Kidney epithelial cell (primary cell): ENCODE measurements around the gene TMPRSS7. TPM values are rescaled to one million over a fixed set of nuclear protein-coding genes. Genes with fewer than 3 reads are reported as not detected.

Source experiments
- DNase-seq: peaks from one replicate; pipeline ENCODE4 v3.0.0-alpha.2; 2010; ENCODE audit warnings: low read depth
- H3K27me3 ChIP-seq: 2 replicates; pipeline ENCODE4 v1.6.0; 2011; ENCODE audit warnings: low read length; ENCODE audit not compliant: control insufficient read depth, insufficient read depth
- H3K36me3 ChIP-seq: 2 replicates; pipeline ENCODE4 v1.5.1; 2011; ENCODE audit warnings: low read length; ENCODE audit not compliant: control insufficient read depth, insufficient read depth
- H3K4me3 ChIP-seq: 2 replicates; pipeline ENCODE4 v1.5.1; 2011; ENCODE audit warnings: low read depth, mild to moderate bottlenecking, control low read depth, low read length
- CTCF ChIP-seq: IDR thresholded peaks from 2 replicates; pipeline ENCODE4 v1.5.1; 2011; ENCODE audit warnings: mild to moderate bottlenecking, moderate library complexity, low read length, control low read depth, inconsistent platforms; ENCODE audit not compliant: insufficient read depth, poor library complexity, severe bottlenecking
- total RNA-seq: library from RNA; depleted of rRNA; stranded (reverse); fragments of >200 nt; gene quantifications from 2 replicates; pipeline ENCODE4 v1.2.3, GENCODE V29; 2015

The TMPRSS7 gene
- total RNA-seq, 1 donor from 2014 or later = not detected

GRCh38 chr3:112127522-112128494, 93.3 kb downstream of the TMPRSS7 start:
- DNase-seq = no peak
- Histone ChIP-seq H3K27me3 (no peaks in the 10 kb centered on the region), H3K4me3 (no peak overlapping the region), H3K36me3 (no peaks in the 10 kb centered on the region)
- TF ChIP-seq CTCF = no peak

DNA sequence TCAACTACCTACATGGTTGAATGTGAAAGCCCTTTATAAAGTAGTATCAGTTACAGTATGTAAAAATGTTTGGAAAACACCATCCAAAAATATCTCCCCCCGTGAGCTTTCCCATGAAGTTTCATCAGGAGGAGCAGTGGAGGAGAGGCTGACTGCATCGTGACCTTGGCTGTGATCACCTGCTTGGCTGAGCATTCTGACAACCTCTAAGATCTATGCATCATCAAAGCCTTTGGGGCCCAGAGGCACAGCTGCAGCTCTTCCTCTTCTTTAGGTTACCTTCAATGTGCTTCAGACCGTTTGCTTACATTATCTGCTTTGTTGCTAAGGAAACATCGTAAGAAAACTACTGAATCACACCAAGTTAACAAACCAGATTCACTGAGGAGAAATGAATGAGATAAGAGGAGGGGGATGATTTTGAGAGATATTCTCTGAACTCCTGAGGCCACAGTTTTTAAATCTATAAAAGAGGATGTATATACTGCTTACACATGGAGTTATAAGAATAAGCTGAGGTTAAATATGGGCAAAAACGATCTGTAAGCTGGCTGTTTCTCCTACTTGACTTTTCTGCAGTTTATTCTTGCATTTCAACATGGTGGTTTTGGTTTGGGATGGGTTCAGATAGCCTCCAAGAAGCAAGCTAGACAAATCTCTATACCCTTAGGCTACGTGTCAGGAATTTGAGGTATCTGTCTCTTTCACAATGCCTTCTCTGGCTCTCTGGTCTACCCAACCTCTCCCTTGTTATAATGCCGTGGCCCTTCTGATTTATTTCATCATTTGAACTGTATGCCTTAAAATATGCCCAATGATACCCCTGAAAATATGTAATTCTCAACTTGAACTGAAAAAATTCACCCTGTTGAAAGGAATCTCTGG, 94.5 kb downstream of the TMPRSS7 start:
- DNase-seq = no peak
- TF ChIP-seq CTCF = no peak
- no peaks in the 10 kb centered on the region for H3K36me3 ChIP-seq

DNA sequence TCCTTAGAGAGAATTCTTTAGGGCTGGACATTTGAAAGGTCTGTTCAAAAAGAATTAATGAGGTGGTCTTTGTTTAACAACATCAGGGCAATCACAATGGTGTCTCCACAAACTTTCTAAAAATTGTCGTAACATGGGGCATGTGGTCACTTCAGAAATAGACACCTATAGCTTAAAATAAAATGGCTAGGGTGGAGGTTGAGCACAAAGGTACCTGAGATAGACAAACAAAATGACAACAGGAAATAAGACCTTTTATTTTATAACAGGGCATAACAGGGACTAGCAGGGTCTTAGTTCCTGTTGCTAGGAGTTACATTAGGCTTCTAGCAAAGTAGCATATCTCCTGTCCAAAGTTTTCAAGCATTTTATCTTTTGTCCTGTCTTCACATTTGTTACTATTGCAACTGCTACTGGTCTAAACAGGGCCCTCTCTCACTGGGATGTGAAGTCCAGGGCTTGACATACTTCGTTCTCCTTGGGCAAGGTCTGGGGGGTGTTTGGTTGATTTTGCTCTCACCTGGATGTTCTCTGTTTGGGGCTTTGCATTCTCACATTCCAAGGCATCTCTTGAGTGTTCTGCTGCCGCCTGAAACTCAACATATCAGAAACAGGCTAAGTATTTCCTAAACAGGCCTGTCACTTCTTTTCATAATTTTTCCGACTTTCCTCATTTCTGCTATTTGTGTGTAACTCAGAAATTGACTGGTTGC, 95.5 kb downstream of the TMPRSS7 start:
- Histone ChIP-seq H3K4me3 (no peak overlapping the region), H3K27me3 (no peaks in the 10 kb centered on the region), H3K36me3 (no peaks in the 10 kb centered on the region)
- DNase-seq = no peak
- no peak for TF ChIP-seq CTCF

More for the DNA sequence above, 94.5 kb downstream of the TMPRSS7 start:
- Histone ChIP-seq H3K27me3 (no peaks in the 10 kb centered on the region), H3K4me3 (no peak overlapping the region)

DNA sequence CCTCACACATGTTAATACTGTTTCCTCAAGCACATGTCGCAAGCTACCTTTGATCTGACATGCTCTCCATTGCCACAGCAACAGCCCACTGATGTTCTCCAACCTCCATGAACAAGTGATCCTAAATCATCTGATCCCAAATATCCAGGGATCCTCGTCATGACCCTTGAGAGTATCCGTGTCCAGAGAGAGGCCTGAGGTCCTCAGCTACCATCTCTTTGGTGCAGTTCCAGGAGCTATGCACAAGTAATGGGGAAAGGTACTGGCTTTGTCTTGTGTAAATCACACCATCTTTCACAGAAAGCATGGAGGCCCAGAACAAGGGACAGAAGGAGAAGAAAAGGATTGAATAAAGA, 96.1 kb downstream of the TMPRSS7 start:
- Histone ChIP-seq H3K27me3 (no peaks in the 10 kb centered on the region), H3K36me3 (no peaks in the 10 kb centered on the region), H3K4me3 (no peak overlapping the region)
- DNase-seq = no peak
- TF ChIP-seq CTCF = no peak

Other genes with a start within 250 kb of the TMPRSS7 start
- gene PHLDB2, start 175.5 kb upstream of the TMPRSS7 start, total RNA-seq = 57.2 and 57.6 TPM in 2 replicates
- gene ABHD10, start 55.7 kb upstream of the TMPRSS7 start, total RNA-seq = 17.1 and 17.6 TPM in 2 replicates
- 1.6 and 3.7 TPM in 2 replicates for gene TAGLN3, start 35.8 kb upstream of the TMPRSS7 start, total RNA-seq
- gene C3orf52, start 51.7 kb downstream of the TMPRSS7 start, total RNA-seq = 42.5 and 42.9 TPM in 2 replicates
- not detected in 2 replicates for gene GCSAM, start 98.5 kb downstream of the TMPRSS7 start, total RNA-seq